CD4-positive, alpha-beta T cell treated with Interleukin-17A for 1 hour (primary cell): ENCODE measurements around the gene RPL12.

Source experiments
- DNase-seq: peaks from one replicate; pipeline ENCODE4 v3.0.0-alpha.2; 2020

Gene RPL12

GRCh38 chr9:127437497-127438264 is 13.5 kb downstream of the RPL12 start:
- DNase-seq: peak; percentile 48

GRCh38 chr9:127430415-127430814 is 20.8 kb downstream of the RPL12 start:
- no peak for DNase-seq

GRCh38 chr9:127428348-127428747 is 22.9 kb downstream of the RPL12 start:
- no peak for DNase-seq

- no peak for DNase-seq
These were observed 24.4 kb downstream of the RPL12 start for GRCh38 chr9:127426756-127427155.

GRCh38 chr9:127424676-127424999 is 26.6 kb downstream of the RPL12 start:
- peak; percentile 40 for DNase-seq

- DNase-seq: peak; percentile 90
These were observed 27.1 kb downstream of the RPL12 start, which contains the start of gene ZNF79 for GRCh38 chr9:127423934-127424675. TSS of gene ZNF79 (plus strand) at chr9:127424382. CDS start at chr9:127424788, 406 bp downstream.

GRCh38 chr9:127423476-127423933 is 27.7 kb downstream of the RPL12 start:
- DNase-seq: no peak

- DNase-seq: no peak
These were observed 28.4 kb downstream of the RPL12 start for GRCh38 chr9:127422787-127423186.

- no peak for DNase-seq
These were observed 28.9 kb downstream of the RPL12 start for GRCh38 chr9:127422133-127422782.

- no peak for DNase-seq
These were observed 30.1 kb downstream of the RPL12 start for GRCh38 chr9:127421057-127421456.

GRCh38 chr9:127419348-127419747 is 31.9 kb downstream of the RPL12 start:
- DNase-seq: no peak

GRCh38 chr9:127418037-127418471 is 33.2 kb downstream of the RPL12 start:
- DNase-seq: peak; percentile 43

GRCh38 chr9:127417131-127418036 is 33.8 kb downstream of the RPL12 start:
- no peak for DNase-seq

- no peak for DNase-seq
These were observed 35.5 kb downstream of the RPL12 start for GRCh38 chr9:127415657-127416056.

GRCh38 chr9:127415141-127415540 is 36.1 kb downstream of the RPL12 start:
- no peak for DNase-seq

GRCh38 chr9:127411122-127411521 is 40.1 kb downstream of the RPL12 start:
- no peak for DNase-seq

GRCh38 chr9:127407492-127407843 is 43.7 kb downstream of the RPL12 start:
- no peak for DNase-seq

- no peak for DNase-seq
These were observed 44.3 kb downstream of the RPL12 start for GRCh38 chr9:127406799-127407491.

- no peak for DNase-seq
These were observed 45.7 kb downstream of the RPL12 start for GRCh38 chr9:127405344-127406125.

- DNase-seq: no peak
These were observed 46.6 kb downstream of the RPL12 start for GRCh38 chr9:127404631-127405030.

GRCh38 chr9:127403507-127404192 is 47.6 kb downstream of the RPL12 start:
- DNase-seq: no peak
